NOMO-1 treated with DMSO at 0.1 percent for 48 hours (cell line): ENCODE results near the gene EHBP1L1.

ENCODE experiments used
- DNase-seq: peaks from one replicate; lab custom pipeline; 2025; ENCODE audit not compliant: unreplicated experiment; lab: John Stamatoyannopoulos, UW

The EHBP1L1 gene

GRCh38 chr11:65546217-65546958 lies 29.5 kb upstream of the EHBP1L1 start:
- peak; percentile 65 for DNase-seq

GRCh38 chr11:65547446-65548125 lies 28.3 kb upstream of the EHBP1L1 start:
- DNase-seq = no peak

GRCh38 chr11:65548395-65548794 lies 27.5 kb upstream of the EHBP1L1 start:
- DNase-seq = no peak

GRCh38 chr11:65549096-65549495 lies 26.8 kb upstream of the EHBP1L1 start:
- DNase-seq = no peak

- peak; percentile 55 for DNase-seq
Observed at GRCh38 chr11:65551572-65552387, 24.1 kb upstream of the EHBP1L1 start.

GRCh38 chr11:65552388-65552951 lies 23.4 kb upstream of the EHBP1L1 start:
- no peak for DNase-seq

- no peak for DNase-seq
Observed at GRCh38 chr11:65553301-65554001, 22.4 kb upstream of the EHBP1L1 start.

GRCh38 chr11:65554057-65554818 lies 21.6 kb upstream of the EHBP1L1 start:
- no peak for DNase-seq

GRCh38 chr11:65554842-65555430 lies 20.9 kb upstream of the EHBP1L1 start:
- no peak for DNase-seq

- no peak for DNase-seq
Observed at GRCh38 chr11:65555693-65556231, 20.1 kb upstream of the EHBP1L1 start.

- no peak for DNase-seq
Observed at GRCh38 chr11:65556470-65557279, 19.2 kb upstream of the EHBP1L1 start.

GRCh38 chr11:65557280-65558001 lies 18.4 kb upstream of the EHBP1L1 start:
- no peak for DNase-seq

- peak; percentile 44 for DNase-seq
Observed at GRCh38 chr11:65558002-65558929, 17.6 kb upstream of the EHBP1L1 start, which contains the start of gene LTBP3. Gene LTBP3, minus strand, starts transcription at chr11:65558359. Its CDS starts 400 bp downstream, at chr11:65557959.

- DNase-seq = no peak
Observed at GRCh38 chr11:65558930-65559509, 16.8 kb upstream of the EHBP1L1 start.

GRCh38 chr11:65559535-65559934 lies 16.3 kb upstream of the EHBP1L1 start:
- DNase-seq = no peak

- no peak for DNase-seq
Observed at GRCh38 chr11:65559951-65560537, 15.8 kb upstream of the EHBP1L1 start.
